SK-N-SH (cell line): ENCODE measurements around the gene MN1.

Experiments used
- CTCF ChIP-seq: fragments of 200-600 bp; sonication (generic); IDR thresholded peaks from 2 replicates; pipeline ENCODE4 v1.6.1; 2017; ENCODE audit warnings: antibody characterized with exemption, mild to moderate bottlenecking, moderate library complexity
- EP300 ChIP-seq, 2 experiments: IDR thresholded peaks; 2 replicates each; pipeline versions ENCODE4 v1.4.0 to v1.6.1; 2012; ENCODE audit warnings: borderline replicate concordance in 1 of 2, low read depth in 1 of 2, low read length in 1 of 2
- FOSL2 ChIP-seq: IDR thresholded peaks from 2 replicates; pipeline ENCODE4 v1.4.0; 2012; ENCODE audit warnings: low read depth, mild to moderate bottlenecking, moderate library complexity, borderline replicate concordance
- POLR2AphosphoS5 ChIP-seq: IDR thresholded peaks from 2 replicates; pipeline ENCODE4 v1.6.1; 2012; ENCODE audit warnings: low read depth, low read length
- RAD21 ChIP-seq: IDR thresholded peaks from 2 replicates; pipeline ENCODE4 v1.6.1; 2012; ENCODE audit warnings: mild to moderate bottlenecking, low read length

GRCh38 chr22:27706489-27706888 lies 95.1 kb downstream of the MN1 start:
- no peak for TF ChIP-seq RAD21
- TF ChIP-seq CTCF = no peak
- no peak for TF ChIP-seq POLR2AphosphoS5
- TF ChIP-seq EP300 (IDR thresholded peaks at IDR 0.05; ENCODE audit: borderline replicate concordance in 1 of 2, low read depth in 1 of 2, low read length in 1 of 2) = no peak
- TF ChIP-seq FOSL2 = no peak
